GM18867 (cell line): ENCODE results near the gene ANK3.

Source experiments
- ATAC-seq: cut with Tn5 transposase; IDR thresholded peaks from one replicate; pipeline ENCODE4 v1.9.1; 2021; ENCODE audit warnings: mild to moderate bottlenecking, moderate library complexity; ENCODE audit not compliant: unreplicated experiment

ANK3 gene

GRCh38 chr10:60348982-60349381 is 40.7 kb downstream of the ANK3 start:
- no peak for ATAC-seq

- ATAC-seq: no peak
Measured at GRCh38 chr10:60347270-60347669, 42.4 kb downstream of the ANK3 start.

DNA sequence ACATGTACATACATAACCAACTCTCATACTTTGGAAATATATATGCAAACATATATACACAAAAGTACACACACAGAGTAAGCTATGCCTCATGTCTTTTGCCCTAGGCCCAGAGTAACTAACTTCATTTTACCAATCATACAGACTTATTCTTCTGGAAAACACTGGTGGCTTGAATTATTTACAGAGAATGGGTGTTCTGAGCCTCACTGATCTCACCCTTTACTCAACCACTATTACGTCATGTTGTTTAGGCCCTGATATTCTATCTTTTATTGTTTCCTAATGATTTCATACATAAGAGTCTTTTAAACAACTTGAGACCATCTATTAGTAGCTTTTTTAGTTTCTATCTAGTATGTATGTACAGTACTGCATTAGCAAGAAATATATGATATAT is 43.0 kb downstream of the ANK3 start:
- ATAC-seq: no peak

DNA sequence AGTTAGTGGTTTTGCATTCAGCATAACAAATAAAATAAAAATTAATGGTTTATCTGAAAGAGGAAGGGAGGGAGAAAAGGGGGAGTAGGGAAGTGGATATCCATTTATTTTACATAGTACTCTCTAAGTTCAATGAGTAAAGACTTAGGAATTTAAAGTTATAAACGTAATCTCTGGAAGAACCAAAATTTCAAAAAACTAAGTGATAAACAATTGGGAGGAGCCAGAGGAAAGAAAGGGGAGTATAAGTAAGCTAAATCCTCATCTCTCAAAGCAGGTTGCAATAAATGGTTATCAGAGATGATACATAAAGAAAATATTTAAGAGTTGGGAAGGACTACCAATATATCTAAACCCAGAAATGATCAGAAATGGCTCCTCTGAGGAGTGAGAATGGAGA is 46.4 kb downstream of the ANK3 start:
- ATAC-seq: no peak

DNA sequence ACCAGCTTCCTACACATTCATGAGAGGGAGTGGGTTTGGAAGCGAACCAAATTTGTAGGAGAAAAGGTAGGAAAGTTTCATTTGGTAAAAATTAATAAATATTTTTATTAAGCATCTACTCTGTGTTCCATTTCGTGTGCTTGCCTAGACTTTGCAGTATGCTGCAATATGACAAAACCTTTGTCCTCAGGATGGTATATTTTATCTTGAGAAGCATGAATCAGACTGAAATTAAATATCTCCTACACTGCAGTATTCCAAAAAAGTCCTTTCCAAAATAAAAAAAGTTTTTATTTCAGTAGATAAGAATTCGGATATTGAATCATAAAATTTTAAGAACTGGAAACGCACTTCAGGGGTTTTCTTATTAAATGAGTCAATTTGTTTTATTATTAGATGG is 47.7 kb downstream of the ANK3 start:
- ATAC-seq: no peak

DNA sequence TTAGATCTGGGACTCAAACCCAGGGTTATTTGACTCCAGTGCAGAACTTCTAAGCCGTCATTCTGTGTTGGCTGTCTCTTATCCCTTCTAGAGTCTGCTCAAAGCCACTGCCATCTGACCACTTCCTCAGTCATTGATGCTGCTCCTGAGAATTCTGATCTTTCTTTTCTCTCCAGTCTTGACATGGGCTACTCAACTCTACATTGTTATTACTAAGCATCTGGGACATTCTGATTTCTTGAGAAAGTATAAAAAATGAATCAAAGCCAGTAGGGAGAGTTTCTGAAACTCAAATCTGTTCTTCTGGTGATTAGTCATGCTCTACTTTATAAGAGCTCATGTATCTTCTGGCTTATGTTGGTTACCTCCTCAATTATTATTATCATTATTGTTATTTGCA is 48.7 kb downstream of the ANK3 start:
- ATAC-seq: no peak

GRCh38 chr10:60339757-60340156 is 49.9 kb downstream of the ANK3 start:
- no peak for ATAC-seq

GRCh38 chr10:60338786-60339185 is 50.9 kb downstream of the ANK3 start:
- ATAC-seq: no peak

DNA sequence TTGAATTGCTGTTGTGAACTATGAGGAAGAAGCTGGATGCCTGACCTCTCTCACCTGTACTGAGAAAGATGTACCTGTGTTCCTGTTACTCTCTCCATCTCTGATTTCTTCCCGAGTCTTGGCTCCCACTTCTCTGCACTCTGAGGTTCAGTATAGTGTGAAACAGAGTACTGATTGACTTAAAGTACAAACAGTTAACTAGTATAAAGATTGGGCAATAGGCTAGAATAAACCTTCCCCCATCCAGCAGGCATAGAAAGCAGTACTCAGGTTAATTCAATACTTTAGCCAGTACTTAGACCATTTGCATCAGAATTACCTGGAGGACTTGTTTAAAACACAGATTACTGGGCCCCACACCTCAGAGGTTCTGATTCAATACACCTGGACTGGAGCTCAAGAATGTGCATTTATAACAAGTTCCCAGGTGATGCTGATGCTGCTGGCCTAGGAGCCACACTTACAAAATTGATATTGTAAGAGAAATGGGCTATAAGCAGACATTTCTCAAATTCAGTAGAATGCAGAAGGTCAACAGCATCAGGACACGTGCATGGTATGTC is 51.6 kb downstream of the ANK3 start:
- ATAC-seq: no peak

GRCh38 chr10:60336901-60337630 is 52.6 kb downstream of the ANK3 start:
- no peak for ATAC-seq

GRCh38 chr10:60335708-60336107 is 54.0 kb downstream of the ANK3 start:
- peak; percentile 50 for ATAC-seq

DNA sequence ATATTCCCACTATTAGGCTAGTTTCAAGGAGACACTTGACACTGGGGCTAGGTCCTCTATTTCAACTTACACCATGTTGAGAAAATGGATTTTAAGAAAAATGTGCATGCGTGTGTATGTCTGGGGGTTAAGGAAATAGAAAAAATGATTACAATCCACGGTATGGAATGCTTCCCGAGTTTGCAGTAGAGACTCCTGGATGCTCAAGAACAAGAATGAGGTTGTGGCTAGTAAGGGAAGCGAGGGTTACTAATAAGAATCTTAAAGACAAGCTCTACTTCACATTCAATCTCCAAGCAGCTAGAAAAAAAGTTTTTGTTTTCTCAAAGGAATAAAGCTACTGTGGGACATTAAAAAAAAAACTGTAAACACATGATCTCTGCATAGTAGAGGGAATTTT is 54.7 kb downstream of the ANK3 start:
- ATAC-seq: no peak

- no peak for ATAC-seq
Measured at GRCh38 chr10:60332371-60332770, 57.3 kb downstream of the ANK3 start.

DNA sequence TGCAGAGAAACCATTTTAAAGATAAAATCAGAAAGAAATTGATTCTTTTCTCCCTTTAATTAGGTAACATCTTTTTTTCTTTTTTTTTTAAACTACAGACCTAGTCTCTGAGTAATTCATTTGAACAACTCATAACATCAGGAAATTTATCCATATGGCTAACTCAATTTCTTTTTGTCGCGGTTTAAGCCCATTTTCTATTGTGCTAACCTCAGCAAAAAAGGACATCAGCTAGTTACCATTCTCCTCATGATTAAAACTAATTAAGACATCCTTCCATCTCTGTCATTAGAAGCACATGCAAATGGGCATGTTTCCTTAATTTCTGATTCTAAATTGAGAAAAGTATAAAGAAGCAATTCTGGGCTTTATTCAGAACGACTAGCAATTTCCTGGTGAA is 57.8 kb downstream of the ANK3 start:
- ATAC-seq: no peak

GRCh38 chr10:60323162-60323561 is 66.5 kb downstream of the ANK3 start:
- ATAC-seq: no peak

DNA sequence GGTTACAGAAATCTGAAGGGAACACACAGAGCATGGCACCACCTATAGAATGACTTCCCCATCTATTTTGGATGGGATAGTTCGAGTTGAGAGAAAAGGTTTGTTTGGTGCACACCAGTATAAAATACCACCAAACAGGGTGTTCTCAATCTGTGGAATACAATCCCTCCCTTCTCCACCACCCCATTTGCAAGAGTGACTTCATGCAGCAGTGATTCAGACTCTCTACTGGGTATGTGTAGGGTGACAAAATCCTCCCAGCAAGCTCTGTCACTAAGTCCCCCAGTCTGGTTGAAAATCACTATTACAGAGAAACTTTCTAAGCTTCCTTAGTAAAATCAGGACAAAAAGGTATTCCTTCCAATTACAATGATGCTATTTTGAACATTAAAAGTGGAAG is 69.0 kb downstream of the ANK3 start:
- no peak for ATAC-seq

DNA sequence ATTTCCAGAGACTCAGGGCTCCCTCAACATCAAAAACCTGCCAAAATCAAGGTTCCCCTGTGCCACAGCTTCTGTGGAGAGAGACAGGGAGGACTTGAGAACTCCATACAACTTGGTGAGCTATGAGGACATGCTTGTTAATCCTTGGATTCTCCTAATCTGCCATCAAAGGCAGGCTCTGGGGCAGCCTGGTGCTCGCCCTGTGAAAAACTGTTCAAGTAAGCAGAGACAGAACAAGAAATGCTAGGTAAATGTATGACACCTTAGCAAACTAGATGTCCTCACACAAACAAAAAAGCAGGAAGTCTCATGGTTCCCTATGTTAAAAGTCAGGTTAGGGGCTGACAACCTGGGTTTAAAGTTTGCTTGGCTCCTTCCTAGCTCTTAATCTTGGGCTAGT is 73.6 kb downstream of the ANK3 start:
- no peak for ATAC-seq

GRCh38 chr10:60315311-60315710 is 74.4 kb downstream of the ANK3 start:
- no peak for ATAC-seq

- ATAC-seq: no peak
Measured at GRCh38 chr10:60314069-60314940, 75.4 kb downstream of the ANK3 start.

DNA sequence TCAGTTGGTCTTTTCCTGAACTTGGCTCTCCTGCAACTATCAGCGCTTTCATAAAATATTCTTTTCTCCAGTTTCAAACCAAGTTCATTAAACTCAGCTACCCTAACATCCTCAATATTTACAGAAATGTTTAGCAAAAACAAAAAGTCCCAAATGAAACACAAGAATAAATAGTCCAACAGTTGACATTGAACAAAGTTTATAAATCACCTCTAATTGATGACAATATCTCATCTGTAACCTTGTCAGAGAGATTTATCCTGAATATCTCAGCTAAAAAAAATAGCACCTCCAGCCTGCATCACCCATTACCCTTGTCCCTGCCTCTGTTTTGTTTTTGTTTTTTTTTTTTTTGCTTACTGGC is 76.1 kb downstream of the ANK3 start:
- ATAC-seq: no peak

- no peak for ATAC-seq
Measured at GRCh38 chr10:60312818-60313588, 76.7 kb downstream of the ANK3 start.
